ENCODE measurements around the gene LRPPRC.
A peak's percentile ranks its signal among the peaks of the same experiment; 100 is the strongest.
"Not testable (repeated sequence)": the region's sequence is repeated elsewhere in the genome, so short reads cannot be mapped to it uniquely, and the experiment has no call there.

LRPPRC gene

DNA sequence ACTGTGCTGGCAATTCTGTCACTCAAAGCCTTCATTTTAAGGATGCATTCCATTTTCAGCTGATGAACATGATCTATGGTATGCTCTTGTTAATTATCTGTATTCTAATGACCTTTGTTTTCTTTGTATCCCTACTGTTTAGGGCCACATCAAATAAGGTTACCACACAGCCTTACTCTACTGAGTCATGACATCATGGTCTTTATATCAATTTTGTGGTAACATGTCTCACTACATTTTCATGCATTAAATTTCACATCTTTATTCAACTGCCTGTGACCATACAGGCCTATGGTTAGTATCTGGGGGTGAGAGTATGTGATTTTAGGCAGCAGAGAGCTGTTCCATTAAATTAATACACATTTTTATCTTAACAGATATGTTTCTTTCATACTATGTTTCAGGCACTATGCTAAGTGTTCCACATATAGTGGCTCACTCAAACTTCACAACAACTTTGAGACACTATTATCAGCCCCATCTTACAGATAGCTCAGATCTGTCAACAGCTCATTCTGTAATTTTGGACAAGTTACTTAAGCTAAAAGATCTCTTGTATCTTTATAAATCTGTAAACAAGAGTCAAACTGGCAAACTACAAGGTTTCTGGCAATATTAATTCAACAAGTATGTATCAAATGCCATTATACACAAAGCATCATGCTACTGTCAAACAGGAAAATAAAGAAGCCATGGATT is 18.0 kb downstream of the LRPPRC start:
- DNase-seq (ENCODE audit: low spot score), result no peak

- DNase-seq (ENCODE audit: low spot score), result no peak
These were observed 34.9 kb downstream of the LRPPRC start for GRCh38 chr2:43960921-43961320.

GRCh38 chr2:43958397-43959275 is 37.2 kb downstream of the LRPPRC start:
- no peak for DNase-seq (ENCODE audit: low spot score)

GRCh38 chr2:43950383-43951008 is 45.3 kb downstream of the LRPPRC start:
- peak; percentile 66 for DNase-seq (ENCODE audit: low spot score)

DNA sequence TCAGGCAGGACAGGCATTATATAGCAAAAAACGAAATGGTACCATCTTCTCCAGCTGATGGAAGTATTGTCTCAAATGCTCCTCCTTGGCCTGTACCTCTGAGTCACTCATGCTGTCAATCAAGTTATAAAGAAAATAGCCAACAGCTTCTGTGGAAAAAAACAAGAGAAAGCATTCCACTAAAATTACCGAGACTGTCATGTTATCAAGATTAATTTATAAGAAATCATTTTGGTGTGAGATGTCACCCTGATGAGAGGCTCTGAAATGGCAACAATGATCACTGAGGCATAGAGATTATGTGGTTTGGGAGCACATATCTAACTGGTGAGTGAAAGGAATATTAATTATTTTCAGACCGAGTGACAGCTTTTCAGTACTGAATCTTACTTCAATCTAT is 47.4 kb downstream of the LRPPRC start:
- DNase-seq (ENCODE audit: low spot score), result no peak

- DNase-seq (ENCODE audit: low spot score), result no peak
These were observed 49.1 kb downstream of the LRPPRC start for GRCh38 chr2:43946685-43947084.

- no peak for DNase-seq (ENCODE audit: low spot score)
These were observed 50.4 kb downstream of the LRPPRC start for GRCh38 chr2:43945439-43945838.

DNA sequence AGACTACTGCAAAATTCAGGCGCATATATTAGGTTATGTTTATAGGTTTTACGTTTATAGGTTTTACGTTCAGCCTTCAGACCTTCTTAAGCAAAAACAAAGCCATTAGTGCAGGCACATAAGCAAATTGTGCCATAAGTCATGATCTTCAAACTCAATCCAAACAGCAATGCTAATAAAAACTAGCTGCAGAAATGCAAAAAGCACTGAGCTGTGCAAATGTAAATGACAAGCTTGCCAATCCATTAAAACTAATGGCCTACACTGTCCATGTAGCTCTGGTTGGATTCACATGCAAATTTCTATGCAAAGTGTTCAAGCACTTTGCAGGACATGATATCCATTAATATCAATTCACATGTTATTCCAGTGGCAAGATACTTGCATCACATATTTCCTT is 50.9 kb downstream of the LRPPRC start:
- no peak for DNase-seq (ENCODE audit: low spot score)

- no peak for DNase-seq (ENCODE audit: low spot score)
These were observed 51.9 kb downstream of the LRPPRC start for GRCh38 chr2:43943809-43944452.

- DNase-seq (ENCODE audit: low spot score), result no peak
These were observed 52.5 kb downstream of the LRPPRC start for GRCh38 chr2:43943323-43943722.

DNA sequence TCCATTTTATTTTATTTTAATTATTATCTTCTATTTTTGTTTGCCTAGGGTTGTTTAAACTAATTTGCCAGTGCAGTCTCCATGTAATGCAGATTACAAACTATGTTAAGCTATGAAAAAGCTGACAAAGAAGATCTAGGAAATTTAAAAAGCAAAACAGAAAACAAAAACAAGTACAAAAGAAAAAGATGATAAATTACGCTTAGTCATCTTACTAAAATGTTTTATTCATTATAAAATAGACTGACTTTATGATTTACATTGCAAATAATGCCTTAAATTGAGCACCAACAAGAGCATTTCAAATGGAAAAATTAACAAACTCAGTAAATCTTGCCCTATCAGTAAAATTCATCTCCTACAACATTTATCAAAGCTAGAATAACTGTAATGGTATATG is 52.9 kb downstream of the LRPPRC start:
- no peak for DNase-seq (ENCODE audit: low spot score)

- no peak for DNase-seq (ENCODE audit: low spot score)
These were observed 53.8 kb downstream of the LRPPRC start for GRCh38 chr2:43941966-43942365.

- DNase-seq (ENCODE audit: low spot score), result no peak
These were observed 54.4 kb downstream of the LRPPRC start for GRCh38 chr2:43941359-43941758.

- no peak for DNase-seq (ENCODE audit: low spot score)
These were observed 56.0 kb downstream of the LRPPRC start for GRCh38 chr2:43939695-43940256.

DNA sequence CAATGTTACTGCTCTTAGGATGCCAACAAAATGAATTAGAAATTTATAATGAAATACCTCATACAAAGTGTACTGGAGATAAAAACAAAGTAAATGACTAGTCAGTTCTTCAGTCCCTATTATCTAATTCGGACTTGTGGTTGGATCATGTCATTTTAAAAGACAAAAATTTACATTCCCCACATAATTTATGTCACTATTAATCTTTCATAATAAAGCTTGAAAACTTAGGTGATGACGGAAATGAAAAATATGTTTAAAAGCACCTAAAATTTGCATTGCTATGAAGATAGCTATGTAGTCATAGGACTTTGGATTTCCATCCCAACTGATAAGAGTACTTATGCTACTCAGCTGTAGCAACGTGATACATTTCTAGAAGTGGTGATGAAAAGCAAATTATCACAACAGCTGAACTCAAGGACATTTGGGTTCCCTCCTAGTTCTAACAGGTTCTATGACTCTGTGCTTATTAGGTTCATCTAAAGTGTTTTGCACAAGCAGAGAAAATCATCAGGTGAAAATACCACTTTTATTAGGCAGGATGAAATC is 58.4 kb downstream of the LRPPRC start:
- DNase-seq (ENCODE audit: low spot score), result no peak

DNA sequence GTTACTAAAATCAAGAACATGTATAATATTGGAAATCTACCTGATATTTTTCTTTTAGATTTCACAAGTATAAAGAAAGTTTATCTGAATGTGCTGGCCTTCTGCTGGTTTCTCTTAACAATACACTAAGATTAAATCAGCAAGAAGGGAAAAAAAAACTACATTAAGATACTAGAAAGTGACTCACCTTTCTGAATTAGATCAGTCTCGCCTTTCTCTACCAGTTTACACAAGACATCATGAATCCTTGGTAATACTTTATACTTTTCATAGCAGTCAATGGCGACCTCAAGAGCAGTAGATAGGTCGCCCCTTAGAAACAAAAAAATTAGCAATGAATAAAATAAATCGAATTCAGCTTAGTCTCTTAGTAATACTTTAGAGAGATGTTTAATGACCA is 61.2 kb downstream of the LRPPRC start:
- no peak for DNase-seq (ENCODE audit: low spot score)

DNA sequence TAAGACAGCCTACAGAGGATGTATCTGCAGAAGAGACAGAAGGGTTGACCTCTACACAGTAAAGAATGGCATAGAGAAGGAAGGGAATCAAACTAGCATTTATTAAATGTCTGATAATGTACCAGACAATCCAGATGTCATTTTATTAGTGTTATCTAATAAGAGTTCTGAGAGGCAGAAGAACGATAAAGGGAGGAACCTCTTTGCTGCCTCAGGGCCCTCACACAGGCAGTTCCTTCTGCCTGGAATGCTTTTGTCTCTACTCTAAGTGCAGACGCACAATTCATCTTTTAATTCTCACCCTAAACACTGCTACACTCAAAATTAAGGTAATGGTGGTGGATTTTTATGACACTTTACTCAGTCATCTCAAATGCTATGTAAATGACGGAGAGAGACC is 64.5 kb downstream of the LRPPRC start:
- no peak for DNase-seq (ENCODE audit: low spot score)

GRCh38 chr2:43927442-43927841 is 68.3 kb downstream of the LRPPRC start:
- DNase-seq (ENCODE audit: low spot score), result no peak

- no peak for DNase-seq (ENCODE audit: low spot score)
These were observed 70.4 kb downstream of the LRPPRC start for GRCh38 chr2:43925431-43925830.

DNA sequence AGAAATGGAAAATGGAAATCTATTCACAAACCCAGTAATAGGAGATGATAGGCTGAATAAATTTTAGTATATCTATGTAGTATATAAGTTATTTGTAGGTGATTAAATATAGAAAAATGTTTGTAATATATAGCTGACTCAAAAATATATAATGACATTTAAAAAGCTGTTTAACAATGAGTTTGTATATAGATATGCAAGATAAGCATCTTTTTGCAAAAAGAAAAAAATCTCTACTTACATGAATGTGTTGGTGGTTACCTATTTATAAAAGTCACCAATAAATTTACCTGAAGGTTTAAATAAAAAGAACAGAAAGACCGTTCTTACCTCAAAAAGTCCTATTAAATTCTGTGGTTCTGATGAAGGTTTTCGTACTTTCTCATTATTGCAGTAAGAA is 71.3 kb downstream of the LRPPRC start:
- DNase-seq (ENCODE audit: low spot score), result no peak

DNA sequence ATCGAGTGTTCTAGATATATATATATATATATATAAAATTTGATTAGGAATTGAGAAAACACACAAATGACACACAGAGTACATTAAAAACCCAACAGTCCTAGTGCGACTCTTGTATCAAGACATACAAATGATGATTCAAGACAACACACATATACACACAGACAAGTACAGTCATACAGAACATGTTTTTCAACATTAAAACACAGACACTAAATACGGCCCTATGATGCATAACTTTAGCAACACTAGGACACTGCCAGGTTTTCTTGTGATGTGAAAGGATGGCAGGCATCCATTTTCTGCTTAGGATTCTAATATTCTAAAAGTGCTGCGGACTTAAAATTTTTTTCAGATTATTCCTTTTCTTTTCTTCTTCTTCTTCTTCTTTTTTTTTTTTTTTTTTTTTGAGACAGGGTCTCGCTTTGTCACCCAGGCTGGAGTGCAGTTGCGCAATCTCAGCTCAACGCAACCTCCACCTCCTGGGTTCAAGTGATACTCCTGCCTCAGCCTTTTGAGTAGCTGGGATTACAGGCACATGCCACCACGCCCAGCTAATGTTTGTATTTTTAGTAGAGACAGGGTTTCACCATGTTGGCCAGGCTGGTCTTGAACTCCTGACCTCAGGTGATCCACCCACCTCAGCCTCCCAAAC is 84.5 kb downstream of the LRPPRC start:
- not testable (repeated sequence) for DNase-seq (ENCODE audit: low spot score)
